Cardiac fibroblast (primary cell): ENCODE data around the gene DRAM2.
"Not testable (repeated sequence)": the region's sequence is repeated elsewhere in the genome, so short reads cannot be mapped to it uniquely, and the experiment has no call there.

ENCODE experiments used
- DNase-seq, 2 donors: peaks; one replicate each; pipeline versions ENCODE4 v3.0.0 to v3.0.0-alpha.2; 2010; ENCODE audit warnings: low read depth in 2 of 2
- H3K4me3 ChIP-seq, 2 donors: replicated peaks in 1 of 2; 1 replicate in 1 of 2; 2 replicates in 1 of 2; pipeline ENCODE4 v1.5.1; 2011; ENCODE audit warnings: low read depth in 2 of 2, low read length in 2 of 2, mild to moderate bottlenecking in 2 of 2, moderate library complexity in 1 of 2
- CTCF ChIP-seq: IDR thresholded peaks from one replicate; pipeline ENCODE4 v1.5.1; 2011; ENCODE audit warnings: low read depth, mild to moderate bottlenecking, low read length, inconsistent platforms

Gene DRAM2

GRCh38 chr1:111082421-111083203, 57.3 kb downstream of the DRAM2 start:
- no peak for TF ChIP-seq CTCF
- peak; percentile 11 to 89 for DNase-seq
- H3K4me3 ChIP-seq: no peak overlapping the region

GRCh38 chr1:111079329-111079728, 60.6 kb downstream of the DRAM2 start:
- not testable (repeated sequence) for DNase-seq, H3K4me3 ChIP-seq

GRCh38 chr1:111077312-111077711, 62.6 kb downstream of the DRAM2 start:
- not testable (repeated sequence) for H3K4me3 ChIP-seq, DNase-seq
